Chondrocyte (in vitro differentiated cells): Measurements from ENCODE around the gene PRKCA. TPM values are rescaled to one million over a fixed set of nuclear protein-coding genes. Genes with fewer than 3 reads are reported as not detected.

Source experiments
- DNase-seq: peaks from one replicate; pipeline ENCODE4 v3.0.0; 2021; ENCODE audit warnings: mixed read lengths, low spot score
- H3K27ac Mint-ChIP-seq: one replicate; pipeline ENCODE4 v1.8.0; 2021; ENCODE audit warnings: mild to moderate bottlenecking, moderate library complexity, mixed read lengths; ENCODE audit not compliant: unreplicated experiment
- H3K27me3 Mint-ChIP-seq: 2 replicates; pipeline ENCODE4 v1.8.0; 2021; ENCODE audit warnings: low read depth, mixed read lengths
- H3K36me3 Mint-ChIP-seq: 2 replicates; pipeline ENCODE4 v1.8.0; 2021; ENCODE audit warnings: low read depth, mixed read lengths
- H3K4me1 Mint-ChIP-seq: 2 replicates; pipeline ENCODE4 v1.8.0; 2021; ENCODE audit warnings: low read depth, mild to moderate bottlenecking, mixed read lengths
- H3K4me3 Mint-ChIP-seq: one replicate; pipeline ENCODE4 v1.8.0; 2021; ENCODE audit warnings: mild to moderate bottlenecking, moderate library complexity, mixed read lengths; ENCODE audit not compliant: unreplicated experiment
- H3K9me3 Mint-ChIP-seq: 2 replicates; pipeline ENCODE4 v1.8.0; 2021; ENCODE audit warnings: low read depth, mixed read lengths
- total RNA-seq: library from RNA; stranded (reverse); gene quantifications from 3 replicates; pipeline ENCODE4 v1.2.1, GENCODE V29; 2021
- TF ChIP-seq, protein P1 (sequence below): fragments of 200-600 bp; sonication (generic); IDR thresholded peaks from 2 replicates; pipeline ENCODE4 v1.5.0; 2021; ENCODE audit warnings: antibody characterized with exemption, mild to moderate bottlenecking, moderate library complexity

The PRKCA gene
- total RNA-seq, 1 donor from 2014 or later: 51.5 TPM

DNA sequence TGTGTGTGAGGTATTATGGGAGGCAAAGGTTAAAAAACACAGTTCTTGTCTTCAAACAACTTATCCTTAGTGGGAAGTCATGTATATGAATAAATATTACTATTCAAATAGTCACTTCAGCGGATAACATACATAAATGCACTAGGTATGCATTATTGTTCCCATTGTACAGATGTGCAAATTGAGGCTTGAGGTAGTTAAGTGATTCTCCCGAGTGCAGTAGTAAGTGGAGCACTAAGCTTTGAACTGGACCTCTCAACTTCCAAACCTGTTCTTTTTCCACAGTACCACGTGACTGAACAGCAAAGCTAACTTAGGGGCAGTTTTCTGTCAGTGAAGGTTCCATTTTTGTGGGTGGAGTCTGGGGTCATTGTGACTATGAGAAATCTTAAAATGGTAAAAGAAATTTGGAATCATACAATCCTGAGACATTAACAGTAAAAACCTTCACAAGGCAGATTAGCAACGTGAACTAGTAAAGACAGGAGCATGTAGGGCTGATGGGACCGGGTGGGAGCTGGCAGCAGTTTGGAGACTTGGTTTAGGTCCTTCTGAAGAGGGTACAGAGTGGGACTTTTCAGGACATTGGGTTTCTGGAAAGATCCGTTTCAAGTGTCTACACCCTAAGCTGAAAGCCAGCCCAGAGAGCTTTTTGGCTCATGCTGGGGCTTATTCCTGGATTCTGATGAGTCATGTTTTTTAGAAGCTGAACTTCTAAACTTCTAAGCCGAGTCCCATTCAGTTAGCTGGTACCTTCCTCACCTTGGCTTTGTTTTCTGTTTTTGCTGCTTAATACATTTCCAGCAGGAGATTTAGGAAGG, 204.9 kb downstream of the PRKCA start:
- peak overlapping the region; percentile 8 for H3K4me3 Mint-ChIP-seq
- H3K27ac Mint-ChIP-seq: peak overlapping the region; percentile 87
- no peaks in the 10 kb centered on the region for H3K27me3 Mint-ChIP-seq
- H3K36me3 Mint-ChIP-seq: no peaks in the 10 kb centered on the region
- TF ChIP-seq, protein P1, sequence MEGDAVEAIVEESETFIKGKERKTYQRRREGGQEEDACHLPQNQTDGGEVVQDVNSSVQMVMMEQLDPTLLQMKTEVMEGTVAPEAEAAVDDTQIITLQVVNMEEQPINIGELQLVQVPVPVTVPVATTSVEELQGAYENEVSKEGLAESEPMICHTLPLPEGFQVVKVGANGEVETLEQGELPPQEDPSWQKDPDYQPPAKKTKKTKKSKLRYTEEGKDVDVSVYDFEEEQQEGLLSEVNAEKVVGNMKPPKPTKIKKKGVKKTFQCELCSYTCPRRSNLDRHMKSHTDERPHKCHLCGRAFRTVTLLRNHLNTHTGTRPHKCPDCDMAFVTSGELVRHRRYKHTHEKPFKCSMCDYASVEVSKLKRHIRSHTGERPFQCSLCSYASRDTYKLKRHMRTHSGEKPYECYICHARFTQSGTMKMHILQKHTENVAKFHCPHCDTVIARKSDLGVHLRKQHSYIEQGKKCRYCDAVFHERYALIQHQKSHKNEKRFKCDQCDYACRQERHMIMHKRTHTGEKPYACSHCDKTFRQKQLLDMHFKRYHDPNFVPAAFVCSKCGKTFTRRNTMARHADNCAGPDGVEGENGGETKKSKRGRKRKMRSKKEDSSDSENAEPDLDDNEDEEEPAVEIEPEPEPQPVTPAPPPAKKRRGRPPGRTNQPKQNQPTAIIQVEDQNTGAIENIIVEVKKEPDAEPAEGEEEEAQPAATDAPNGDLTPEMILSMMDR: no peak
- no peak for DNase-seq
- H3K9me3 Mint-ChIP-seq: no peaks in the 10 kb centered on the region
- H3K4me1 Mint-ChIP-seq: peaks cover 81% of the 10 kb centered on the region

DNA sequence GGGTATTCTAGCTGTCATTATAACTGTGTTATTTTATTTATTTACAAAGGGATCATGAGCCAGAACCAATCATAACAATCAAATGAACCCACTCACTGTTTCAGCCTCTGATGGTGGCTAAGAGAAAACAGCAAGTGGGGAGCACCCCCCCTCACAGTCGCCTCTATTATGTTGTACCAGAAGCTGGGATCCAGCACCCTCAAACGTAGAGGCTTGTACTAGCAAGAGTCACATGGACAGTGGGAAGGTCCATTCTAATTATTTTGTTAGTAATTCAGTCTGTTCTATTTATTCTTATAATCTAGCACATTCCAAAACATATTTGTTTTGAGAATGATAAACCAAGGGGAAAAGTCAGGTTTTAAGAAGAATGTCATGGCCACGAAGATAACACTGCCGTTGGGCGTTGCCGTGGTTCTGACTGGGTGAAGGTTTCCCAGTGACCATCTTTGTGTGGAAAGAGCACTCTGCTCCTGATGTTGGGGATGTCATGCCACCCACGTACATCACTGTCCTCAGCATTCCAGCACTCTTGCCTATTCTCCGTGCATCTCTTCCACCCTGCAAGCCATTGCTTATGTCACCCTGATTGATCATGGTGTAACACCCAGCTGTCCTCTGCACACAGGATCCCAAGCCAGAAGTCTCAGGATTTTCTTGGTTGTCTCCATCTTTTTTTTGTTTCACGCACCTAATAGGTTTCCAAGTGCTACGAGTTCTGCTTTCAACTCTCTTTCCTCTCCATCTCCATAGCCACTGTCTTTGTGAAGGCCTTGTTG, 205.8 kb downstream of the PRKCA start:
- TF ChIP-seq, protein P1: no peak
- H3K27ac Mint-ChIP-seq: peak overlapping the region; percentile 87
- H3K36me3 Mint-ChIP-seq: no peaks in the 10 kb centered on the region
- no peaks in the 10 kb centered on the region for H3K9me3 Mint-ChIP-seq
- H3K4me3 Mint-ChIP-seq: no peak overlapping the region
- DNase-seq: no peak
- H3K4me1 Mint-ChIP-seq: peaks cover 75% of the 10 kb centered on the region
- no peaks in the 10 kb centered on the region for H3K27me3 Mint-ChIP-seq

DNA sequence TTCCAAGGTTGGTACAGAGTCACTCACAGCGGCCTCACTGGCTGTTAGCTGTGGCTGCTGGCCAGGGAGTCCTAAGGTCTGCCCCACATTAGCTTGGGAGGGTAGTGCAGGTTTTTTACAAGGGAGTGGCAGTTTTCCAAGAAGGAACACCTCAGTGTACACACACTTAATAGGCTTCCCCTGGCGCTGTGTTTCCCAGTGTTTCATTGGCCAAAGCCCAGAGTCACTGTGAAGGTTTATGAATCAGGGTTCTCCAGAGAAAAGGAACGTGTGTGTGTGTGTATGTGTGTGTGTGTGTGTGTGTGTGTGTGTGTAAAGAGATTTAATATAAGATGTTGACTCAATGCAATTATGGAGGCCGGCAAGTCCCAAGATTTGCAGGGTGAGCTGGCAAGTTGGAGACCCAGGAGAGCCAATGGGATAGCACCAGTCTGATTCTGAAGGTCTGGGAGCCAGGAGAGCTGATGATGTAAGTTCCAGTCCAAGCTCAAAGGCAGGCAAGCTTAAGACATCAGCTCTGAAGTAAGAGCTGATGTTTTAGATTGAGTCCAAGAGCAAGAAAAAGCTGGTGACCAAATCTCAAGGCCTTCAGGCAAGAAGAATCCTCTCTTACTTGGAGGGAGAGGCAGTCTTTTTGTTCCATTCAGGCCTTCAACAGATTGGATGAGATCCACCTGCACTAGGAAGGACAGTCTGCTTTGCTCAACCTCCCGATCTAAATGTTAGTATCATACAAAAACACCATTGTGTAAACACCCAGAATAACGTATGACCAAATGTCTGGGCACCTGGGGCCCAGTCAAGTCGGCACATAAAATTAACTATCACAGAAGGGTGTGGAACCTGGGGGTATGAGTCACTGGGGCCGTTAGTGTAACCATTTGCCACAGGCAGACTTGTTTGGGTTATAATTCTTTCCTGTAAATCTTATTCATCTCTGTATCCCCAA, 206.8 kb downstream of the PRKCA start:
- TF ChIP-seq, protein P1: no peak
- DNase-seq: no peak
- Mint-ChIP-seq H3K4me1 (peaks cover 67% of the 10 kb centered on the region), H3K4me3 (no peak overlapping the region), H3K27ac (peak overlapping the region; percentile 87), H3K9me3 (no peaks in the 10 kb centered on the region), H3K27me3 (no peaks in the 10 kb centered on the region), H3K36me3 (no peaks in the 10 kb centered on the region)

DNA sequence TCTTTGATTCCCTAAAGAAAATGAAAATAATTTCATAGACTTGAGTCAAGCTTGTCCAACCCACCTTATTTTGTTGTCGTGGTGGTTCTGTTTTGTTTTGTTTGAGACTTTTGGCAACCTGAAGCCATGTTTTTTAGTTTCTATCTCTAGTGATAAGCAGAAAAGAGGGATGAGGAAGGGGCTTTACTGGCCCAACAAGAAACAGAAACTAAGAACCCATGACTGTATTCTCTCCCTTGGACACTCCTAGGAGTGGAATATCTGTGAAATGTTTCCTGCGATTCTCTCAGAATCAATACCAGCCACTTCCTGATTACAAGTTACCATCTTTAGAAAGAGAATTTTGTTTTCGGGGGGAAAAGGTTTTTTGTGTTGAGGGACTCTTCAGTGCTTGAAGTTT, 207.5 kb downstream of the PRKCA start:
- peaks cover 59% of the 10 kb centered on the region for H3K4me1 Mint-ChIP-seq
- H3K27ac Mint-ChIP-seq: peak overlapping the region; percentile 79
- H3K9me3 Mint-ChIP-seq: no peaks in the 10 kb centered on the region
- TF ChIP-seq, protein P1: no peak
- no peak overlapping the region for H3K4me3 Mint-ChIP-seq
- H3K27me3 Mint-ChIP-seq: no peaks in the 10 kb centered on the region
- DNase-seq: no peak
- no peaks in the 10 kb centered on the region for H3K36me3 Mint-ChIP-seq
